Mesendoderm (in vitro differentiated cells): Measurements from ENCODE around the gene PGAM4.
"Not testable (repeated sequence)": the region's sequence is repeated elsewhere in the genome, so short reads cannot be mapped to it uniquely, and the experiment has no call there.

Experiments
- DNase-seq: peaks from one replicate; pipeline ENCODE4 v3.0.0; 2013
- H2AK5ac ChIP-seq: 2 replicates; pipeline ENCODE4 v1.6.1; 2013; ENCODE audit warnings: low read length, inconsistent platforms
- H2BK120ac ChIP-seq: 2 replicates; pipeline ENCODE4 v1.6.1; 2013; ENCODE audit warnings: low read depth, mild to moderate bottlenecking, low read length, moderate library complexity, mixed read lengths
- H2BK15ac ChIP-seq: replicated peaks from 2 replicates; pipeline ENCODE4 v1.6.1; 2013; ENCODE audit warnings: low read depth, mild to moderate bottlenecking, moderate library complexity
- H2BK5ac ChIP-seq: 2 replicates; pipeline ENCODE4 v1.6.1; 2013; ENCODE audit warnings: low read length, inconsistent platforms
- H3K18ac ChIP-seq: 2 replicates; pipeline ENCODE4 v1.6.1; 2013; ENCODE audit warnings: mild to moderate bottlenecking, low read length, mixed read lengths
- H3K23ac ChIP-seq: one replicate; pipeline ENCODE4 v1.6.1; 2013; ENCODE audit warnings: low read length
- H3K27ac ChIP-seq: 2 replicates; pipeline ENCODE4 v1.5.1; 2013; ENCODE audit warnings: low read depth, mild to moderate bottlenecking, inconsistent platforms, low read length, moderate library complexity
- H3K27me3 ChIP-seq: 2 replicates; pipeline ENCODE4 v1.6.1; 2013; ENCODE audit warnings: low read length, control low read depth, mild to moderate bottlenecking, inconsistent platforms; ENCODE audit not compliant: insufficient read depth, poor library complexity
- H3K36me3 ChIP-seq: 2 replicates; pipeline ENCODE4 v1.6.1; 2013; ENCODE audit warnings: low read length, inconsistent platforms; ENCODE audit not compliant: control insufficient read depth, insufficient read depth
- H3K4ac ChIP-seq: one replicate; pipeline ENCODE4 v1.6.1; 2013; ENCODE audit warnings: low read depth, mild to moderate bottlenecking, low read length, moderate library complexity
- H3K4me1 ChIP-seq: 2 replicates; pipeline ENCODE4 v1.6.1; 2013; ENCODE audit warnings: low read depth, low read length, inconsistent platforms; ENCODE audit not compliant: control insufficient read depth
- H3K4me2 ChIP-seq: 2 replicates; pipeline ENCODE4 v1.6.1; 2013; ENCODE audit warnings: low read length
- H3K4me3 ChIP-seq: 2 replicates; pipeline ENCODE4 v1.5.1; 2013; ENCODE audit warnings: mild to moderate bottlenecking, low read length
- H3K56ac ChIP-seq: one replicate; pipeline ENCODE4 v1.6.1; 2013; ENCODE audit warnings: low read length
- H3K79me1 ChIP-seq: 2 replicates; pipeline ENCODE4 v1.6.1; 2013; ENCODE audit warnings: low read length, inconsistent platforms
- H3K79me2 ChIP-seq: 2 replicates; pipeline ENCODE4 v1.6.1; 2013; ENCODE audit warnings: mild to moderate bottlenecking, low read length; ENCODE audit not compliant: control insufficient read depth, insufficient read depth
- H3K9ac ChIP-seq: 2 replicates; pipeline ENCODE4 v1.6.1; 2013; ENCODE audit warnings: low read length, inconsistent platforms
- H4K5ac ChIP-seq: one replicate; pipeline ENCODE4 v1.6.1; 2013; ENCODE audit warnings: low read length
- H4K8ac ChIP-seq: one replicate; pipeline ENCODE4 v1.6.1; 2013; ENCODE audit warnings: low read depth, mild to moderate bottlenecking, control low read depth, low read length, moderate library complexity
- WGBS: extraction: QIAGEN DNeasy Blood & Tissue Kit; methylation state at CpG from one replicate; pipeline ENCODE4 v1.1.7; 2013; ENCODE audit warnings: low lambda C conversion rate, missing lambda C conversion rate; ENCODE audit not compliant: insufficient coverage; ENCODE audit errors: extremely low coverage; 5-methylcytosine and 5-hydroxymethylcytosine counted together

Gene PGAM4

GRCh38 chrX:77924320-77924859, 45.0 kb downstream of the PGAM4 start:
- Histone ChIP-seq H3K27ac (no peak overlapping the region), H3K56ac (no peak overlapping the region), H4K8ac (no peak overlapping the region), H3K4me2 (no peak overlapping the region), H3K79me2 (no peaks in the 10 kb centered on the region), H3K36me3 (no peaks in the 10 kb centered on the region), H2BK120ac (no peak overlapping the region), H3K23ac (no peak overlapping the region), H2BK5ac (no peak overlapping the region), H3K18ac (no peak overlapping the region), H3K27me3 (no peaks in the 10 kb centered on the region), H4K5ac (no peak overlapping the region), H3K4me3 (no peak overlapping the region), H3K4ac (no peak overlapping the region), H3K9ac (no peak overlapping the region), H2AK5ac (no peak overlapping the region), H3K79me1 (no peaks in the 10 kb centered on the region), H2BK15ac (no peak overlapping the region), H3K4me1 (no peaks in the 10 kb centered on the region)
- WGBS = no CpG with 5 or more reads among the region's 8 CpGs
- DNase-seq = no peak

- H3K56ac ChIP-seq = no peak overlapping the region
- no peak overlapping the region for H3K27ac ChIP-seq
- no peaks in the 10 kb centered on the region for H3K27me3 ChIP-seq
- no peak overlapping the region for H3K18ac ChIP-seq
- no peak overlapping the region for H4K5ac ChIP-seq
- no peak overlapping the region for H3K4me3 ChIP-seq
- no peak overlapping the region for H3K23ac ChIP-seq
- no peak overlapping the region for H4K8ac ChIP-seq
- H3K4me2 ChIP-seq = no peak overlapping the region
- no peak overlapping the region for H2BK120ac ChIP-seq
- H2BK5ac ChIP-seq = no peak overlapping the region
- H2AK5ac ChIP-seq = no peak overlapping the region
- H2BK15ac ChIP-seq = no peak overlapping the region
- no peaks in the 10 kb centered on the region for H3K79me1 ChIP-seq
- no peak overlapping the region for H3K4ac ChIP-seq
- H3K4me1 ChIP-seq = no peaks in the 10 kb centered on the region
- H3K36me3 ChIP-seq = no peaks in the 10 kb centered on the region
- DNase-seq = no peak
- H3K9ac ChIP-seq = no peak overlapping the region
- no peaks in the 10 kb centered on the region for H3K79me2 ChIP-seq
These were observed 46.7 kb downstream of the PGAM4 start for GRCh38 chrX:77922787-77923186.

- H4K8ac ChIP-seq, H3K4me1 ChIP-seq, H3K23ac ChIP-seq, H2BK15ac ChIP-seq, H3K79me2 ChIP-seq, H3K4me2 ChIP-seq, H3K27ac ChIP-seq, H3K27me3 ChIP-seq, H3K36me3 ChIP-seq, H2BK5ac ChIP-seq, H3K18ac ChIP-seq, H3K56ac ChIP-seq, H3K9ac ChIP-seq, H3K79me1 ChIP-seq, H4K5ac ChIP-seq, H2BK120ac ChIP-seq, H3K4me3 ChIP-seq, DNase-seq, H3K4ac ChIP-seq, H2AK5ac ChIP-seq: not testable (repeated sequence)
- no CpG with 5 or more reads among the region's 6 CpGs for WGBS
These were observed 50.1 kb downstream of the PGAM4 start for GRCh38 chrX:77919370-77919769.

GRCh38 chrX:77918568-77918967, 50.9 kb downstream of the PGAM4 start:
- Histone ChIP-seq H3K56ac (no peak overlapping the region), H3K9ac (no peak overlapping the region), H3K23ac (no peak overlapping the region), H4K8ac (no peak overlapping the region), H2AK5ac (no peak overlapping the region), H2BK5ac (no peak overlapping the region), H3K27me3 (no peaks in the 10 kb centered on the region), H2BK120ac (no peak overlapping the region), H4K5ac (no peak overlapping the region), H3K79me1 (no peaks in the 10 kb centered on the region), H3K27ac (no peak overlapping the region), H3K4me3 (no peak overlapping the region), H3K4me2 (no peak overlapping the region), H3K18ac (no peak overlapping the region), H2BK15ac (no peak overlapping the region), H3K36me3 (no peaks in the 10 kb centered on the region), H3K4me1 (no peaks in the 10 kb centered on the region), H3K79me2 (no peaks in the 10 kb centered on the region), H3K4ac (no peak overlapping the region)
- no peak for DNase-seq
- WGBS = no CpG with 5 or more reads among the region's 3 CpGs
